Measurements from ENCODE around the gene CASP9.

DNA sequence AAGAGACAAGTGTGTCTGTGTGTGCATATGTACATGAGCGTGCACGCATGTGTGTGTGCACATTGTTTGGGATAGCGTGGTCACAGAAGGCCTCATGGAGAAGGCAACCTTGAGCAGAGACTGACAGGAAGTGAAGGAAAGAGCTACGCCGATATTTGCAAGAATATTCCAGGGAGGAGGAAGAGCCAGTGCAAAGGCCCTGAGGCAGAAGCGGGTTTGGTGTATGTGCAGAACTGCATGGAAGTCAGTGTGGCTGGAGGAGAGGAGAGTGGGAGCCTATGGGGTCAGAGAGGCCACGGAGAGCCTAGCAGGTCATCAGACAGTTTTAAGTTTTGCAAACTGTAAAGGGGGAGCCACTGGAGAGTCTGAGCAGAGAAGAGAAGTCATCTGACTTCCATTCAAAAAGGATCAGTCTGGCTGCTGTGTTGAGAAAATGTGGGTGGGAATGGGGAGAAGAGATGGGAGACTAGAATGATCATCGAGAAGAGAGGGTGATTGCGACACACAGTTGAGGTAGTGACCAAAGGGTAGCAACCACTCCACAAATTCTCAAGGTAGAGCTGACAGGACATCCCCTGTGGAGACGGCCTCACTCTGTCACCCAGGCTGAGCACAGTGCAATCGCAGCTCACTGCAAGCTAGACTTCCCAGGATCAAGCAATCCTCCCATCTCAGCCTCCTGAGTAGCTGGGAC lies 44.2 kb downstream of the CASP9 start:
- no peak for TF ChIP-seq POLR2A (IDR thresholded peaks at IDR 0.05)
- TF ChIP-seq, protein P1, sequence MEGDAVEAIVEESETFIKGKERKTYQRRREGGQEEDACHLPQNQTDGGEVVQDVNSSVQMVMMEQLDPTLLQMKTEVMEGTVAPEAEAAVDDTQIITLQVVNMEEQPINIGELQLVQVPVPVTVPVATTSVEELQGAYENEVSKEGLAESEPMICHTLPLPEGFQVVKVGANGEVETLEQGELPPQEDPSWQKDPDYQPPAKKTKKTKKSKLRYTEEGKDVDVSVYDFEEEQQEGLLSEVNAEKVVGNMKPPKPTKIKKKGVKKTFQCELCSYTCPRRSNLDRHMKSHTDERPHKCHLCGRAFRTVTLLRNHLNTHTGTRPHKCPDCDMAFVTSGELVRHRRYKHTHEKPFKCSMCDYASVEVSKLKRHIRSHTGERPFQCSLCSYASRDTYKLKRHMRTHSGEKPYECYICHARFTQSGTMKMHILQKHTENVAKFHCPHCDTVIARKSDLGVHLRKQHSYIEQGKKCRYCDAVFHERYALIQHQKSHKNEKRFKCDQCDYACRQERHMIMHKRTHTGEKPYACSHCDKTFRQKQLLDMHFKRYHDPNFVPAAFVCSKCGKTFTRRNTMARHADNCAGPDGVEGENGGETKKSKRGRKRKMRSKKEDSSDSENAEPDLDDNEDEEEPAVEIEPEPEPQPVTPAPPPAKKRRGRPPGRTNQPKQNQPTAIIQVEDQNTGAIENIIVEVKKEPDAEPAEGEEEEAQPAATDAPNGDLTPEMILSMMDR (IDR thresholded peaks at IDR 0.05), result no peak
